CD14-positive monocyte (primary cell): ENCODE data around the gene CEP112. TPM values are rescaled to one million over a fixed set of nuclear protein-coding genes. Genes with fewer than 3 reads are reported as not detected.

Source experiments
- DNase-seq, 3 donors: peaks; one replicate each; pipeline ENCODE4 v3.0.0-alpha.2; 2011 to 2022
- H2AFZ ChIP-seq: 2 replicates; pipeline ENCODE4 v1.6.0; 2012; ENCODE audit warnings: mild to moderate bottlenecking, low read depth, low read length, inconsistent platforms; ENCODE audit not compliant: insufficient read depth, poor library complexity, severe bottlenecking
- H3K27ac ChIP-seq, 2 donors: 1 replicate in 1 of 2; 2 replicates in 1 of 2; pipeline ENCODE4 v1.5.1; 2012 to 2013; ENCODE audit warnings: low read length in 2 of 2, control low read depth in 1 of 2, inconsistent platforms in 1 of 2, low read depth in 1 of 2, mild to moderate bottlenecking in 1 of 2
- H3K27me3 ChIP-seq, 2 donors: one replicate each; pipeline versions ENCODE4 v1.6.0 to v1.6.1; 2011 to 2013; ENCODE audit warnings: low read length in 2 of 2; ENCODE audit not compliant: control insufficient read depth in 2 of 2, insufficient read depth in 2 of 2
- H3K36me3 ChIP-seq, 2 donors: replicated peaks in 1 of 2; 1 replicate in 1 of 2; 2 replicates in 1 of 2; pipeline versions ENCODE4 v1.5.1 to v1.6.1; 2012 to 2013; ENCODE audit warnings: low read length in 2 of 2, control low read depth in 1 of 2, inconsistent platforms in 1 of 2, mild to moderate bottlenecking in 1 of 2; ENCODE audit not compliant: insufficient read depth in 2 of 2, control insufficient read depth in 1 of 2
- H3K4me1 ChIP-seq, 2 donors: 1 replicate in 1 of 2; 2 replicates in 1 of 2; pipeline versions ENCODE4 v1.5.1 to v1.6.1; 2012 to 2013; ENCODE audit warnings: low read length in 2 of 2, control low read depth in 1 of 2, inconsistent platforms in 1 of 2, mild to moderate bottlenecking in 1 of 2, moderate library complexity in 1 of 2; ENCODE audit not compliant: insufficient read depth in 2 of 2, control insufficient read depth in 1 of 2
- H3K4me2 ChIP-seq: replicated peaks from 2 replicates; pipeline ENCODE3; 2012; ENCODE audit warnings: low read length, moderate library complexity, mild to moderate bottlenecking; ENCODE audit not compliant: poor library complexity, severe bottlenecking; ENCODE audit errors: extremely low read depth
- H3K4me3 ChIP-seq, 3 experiments: fragments of 200-600 bp in 1 of 3; sonication (generic) in 1 of 3; replicated peaks in 1 of 3; 1 replicate in 2 of 3; 2 replicates in 1 of 3; pipeline ENCODE4 v1.5.1; 2011 to 2013; ENCODE audit warnings: low read length in 3 of 3, mild to moderate bottlenecking in 3 of 3, control low read depth in 2 of 3, low read depth in 2 of 3, inconsistent platforms in 1 of 3, moderate library complexity in 1 of 3
- H3K79me2 ChIP-seq: 2 replicates; pipeline ENCODE4 v1.6.0; 2012; ENCODE audit warnings: mild to moderate bottlenecking, control low read depth, inconsistent platforms, low read length, moderate library complexity; ENCODE audit not compliant: insufficient read depth
- H3K9ac ChIP-seq: 2 replicates; pipeline ENCODE4 v1.6.0; 2017; ENCODE audit warnings: low read length, mild to moderate bottlenecking; ENCODE audit not compliant: insufficient read depth, poor library complexity, severe bottlenecking
- H3K9me3 ChIP-seq, 2 donors: replicated peaks in 1 of 2; 1 replicate in 1 of 2; 2 replicates in 1 of 2; pipeline versions ENCODE4 v1.5.1 to v1.6.1; 2012 to 2013; ENCODE audit warnings: low read length in 2 of 2, control low read depth in 1 of 2; ENCODE audit not compliant: control insufficient read depth in 1 of 2, insufficient read depth in 1 of 2
- H4K20me1 ChIP-seq: 2 replicates; pipeline ENCODE4 v1.6.0; 2012; ENCODE audit warnings: mild to moderate bottlenecking, low read length, control low read depth, moderate library complexity; ENCODE audit not compliant: insufficient read depth
- H3K27ac Mint-ChIP-seq, 7 donors: one replicate each; pipeline ENCODE4 v1.8.0; 2020; ENCODE audit warnings: mild to moderate bottlenecking in 7 of 7, mixed read lengths in 7 of 7, moderate library complexity in 6 of 7, inconsistent platforms in 2 of 7
- H3K27me3 Mint-ChIP-seq, 3 donors: one replicate each; pipeline ENCODE4 v1.8.0; 2021 to 2022; ENCODE audit warnings: low read depth in 3 of 3, mild to moderate bottlenecking in 3 of 3, mixed read lengths in 3 of 3, moderate library complexity in 3 of 3, inconsistent platforms in 1 of 3
- H3K36me3 Mint-ChIP-seq, 2 donors: one replicate each; pipeline ENCODE4 v1.8.0; 2020; ENCODE audit warnings: mixed read lengths in 2 of 2, inconsistent platforms in 1 of 2, mild to moderate bottlenecking in 1 of 2
- H3K4me1 Mint-ChIP-seq: one replicate; pipeline ENCODE4 v1.8.0; 2020; ENCODE audit warnings: mild to moderate bottlenecking, mixed read lengths
- H3K4me3 Mint-ChIP-seq, 2 donors: one replicate each; pipeline ENCODE4 v1.8.0; 2020; ENCODE audit warnings: mild to moderate bottlenecking in 2 of 2, mixed read lengths in 2 of 2, moderate library complexity in 1 of 2
- H3K9me3 Mint-ChIP-seq, 7 donors: one replicate each; pipeline ENCODE4 v1.8.0; 2020 to 2022; ENCODE audit warnings: mixed read lengths in 7 of 7, mild to moderate bottlenecking in 6 of 7, moderate library complexity in 6 of 7, inconsistent platforms in 2 of 7
- WGBS: methylation state at CpG from one replicate; pipeline ENCODE4 v1.1.5; 2013; ENCODE audit warnings: missing lambda C conversion rate; ENCODE audit not compliant: insufficient coverage; 5-methylcytosine and 5-hydroxymethylcytosine counted together
- intact Hi-C, 2 donors: fragments of 100-400 bp; cut with micrococcal nuclease; formaldehyde crosslinking; loops; one replicate each; pipeline versions ENCODE4 v1.15.0 to v1.15.1; 2023
- polyA plus RNA-seq, 3 donors: library from polyadenylated mRNA; depleted of rRNA in 1 of 3; unstranded in 2 of 3; stranded (reverse) in 1 of 3; fragments of 300-500 nt in 2 of 3; fragments of >200 nt in 1 of 3; fragmentation: Illumina TruSeq in 2 of 3; gene quantifications; 1 replicate in 2 of 3; 2 replicates in 1 of 3; pipeline ENCODE4 v1.2.3, GENCODE V29; 2012 to 2021
- TF ChIP-seq, protein P1 (sequence below): fragments of 200-600 bp; IDR thresholded peaks from one replicate; pipeline ENCODE4 v1.8.0; 2022; ENCODE audit warnings: antibody characterized with exemption, mild to moderate bottlenecking

The CEP112 gene
- polyA plus RNA-seq, 3 donors, result 0.10 TPM; not detected in 2

DNA sequence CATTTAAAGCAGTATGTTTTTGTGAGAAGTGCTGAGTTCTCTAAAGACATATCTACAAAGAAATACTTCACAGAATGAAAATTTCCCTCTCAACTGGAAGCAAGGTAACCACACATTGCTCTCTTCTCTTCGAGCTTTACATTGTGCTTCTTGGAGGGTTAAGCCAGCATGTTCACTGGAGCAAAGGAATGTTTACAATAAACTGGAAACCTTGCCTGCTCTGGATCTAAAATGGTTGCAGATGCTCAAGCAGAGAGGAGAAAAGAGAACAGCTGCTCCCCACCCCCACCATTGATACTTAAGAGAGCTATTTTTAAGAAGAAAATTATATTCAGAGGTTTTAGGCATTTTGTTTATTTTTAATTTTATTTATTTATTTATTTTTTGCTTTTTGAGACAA lies 213.1 kb downstream of the CEP112 start:
- Mint-ChIP-seq H3K27ac (no peak overlapping the region), H3K36me3 (no peaks in the 10 kb centered on the region), H3K9me3 (peaks cover 0 to 3% (median 2%) of the 10 kb centered on the region in 7 donors), H3K27me3 (peaks cover 1 to 3% (median 2%) of the 10 kb centered on the region in 3 donors), H3K4me1 (peaks cover 4% of the 10 kb centered on the region), H3K4me3 (no peak overlapping the region)
- DNase-seq, result no peak
- Histone ChIP-seq H3K36me3 (no peaks in the 10 kb centered on the region), H3K4me3 (no peak overlapping the region), H3K27ac (no peak overlapping the region), H3K9me3 (no peaks in the 10 kb centered on the region), H3K9ac (no peak overlapping the region), H4K20me1 (no peaks in the 10 kb centered on the region), H3K4me1 (no peaks in the 10 kb centered on the region), H3K79me2 (no peaks in the 10 kb centered on the region), H3K4me2 (no peak overlapping the region), H3K27me3 (no peaks in the 10 kb centered on the region), H2AFZ (no peak overlapping the region)
- TF ChIP-seq, protein P1, sequence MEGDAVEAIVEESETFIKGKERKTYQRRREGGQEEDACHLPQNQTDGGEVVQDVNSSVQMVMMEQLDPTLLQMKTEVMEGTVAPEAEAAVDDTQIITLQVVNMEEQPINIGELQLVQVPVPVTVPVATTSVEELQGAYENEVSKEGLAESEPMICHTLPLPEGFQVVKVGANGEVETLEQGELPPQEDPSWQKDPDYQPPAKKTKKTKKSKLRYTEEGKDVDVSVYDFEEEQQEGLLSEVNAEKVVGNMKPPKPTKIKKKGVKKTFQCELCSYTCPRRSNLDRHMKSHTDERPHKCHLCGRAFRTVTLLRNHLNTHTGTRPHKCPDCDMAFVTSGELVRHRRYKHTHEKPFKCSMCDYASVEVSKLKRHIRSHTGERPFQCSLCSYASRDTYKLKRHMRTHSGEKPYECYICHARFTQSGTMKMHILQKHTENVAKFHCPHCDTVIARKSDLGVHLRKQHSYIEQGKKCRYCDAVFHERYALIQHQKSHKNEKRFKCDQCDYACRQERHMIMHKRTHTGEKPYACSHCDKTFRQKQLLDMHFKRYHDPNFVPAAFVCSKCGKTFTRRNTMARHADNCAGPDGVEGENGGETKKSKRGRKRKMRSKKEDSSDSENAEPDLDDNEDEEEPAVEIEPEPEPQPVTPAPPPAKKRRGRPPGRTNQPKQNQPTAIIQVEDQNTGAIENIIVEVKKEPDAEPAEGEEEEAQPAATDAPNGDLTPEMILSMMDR, result no peak
- 60% methylated on average over 1 of the region's 1 CpG for WGBS
- intact Hi-C loops, result no loop called here

DNA sequence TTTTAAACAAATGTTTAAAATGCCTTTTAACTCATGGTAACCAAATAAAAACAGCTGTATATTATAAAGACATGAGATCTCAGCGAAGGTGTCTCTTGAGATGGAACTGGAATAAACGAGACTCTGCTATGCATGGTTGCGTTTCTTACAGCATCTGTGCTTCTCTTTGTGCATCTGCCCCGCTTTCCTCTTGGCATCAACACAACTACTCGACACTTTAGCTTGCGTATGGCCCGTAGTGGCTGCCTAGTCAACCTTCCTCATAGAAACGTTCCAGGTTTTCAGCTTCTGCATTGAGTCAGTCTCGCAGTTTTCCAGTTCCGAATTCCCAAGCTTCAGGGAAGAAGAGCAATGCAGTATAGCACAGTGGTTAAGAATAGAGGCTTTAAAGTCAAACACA lies 214.9 kb downstream of the CEP112 start:
- Histone ChIP-seq H3K36me3 (no peaks in the 10 kb centered on the region), H3K9me3 (no peaks in the 10 kb centered on the region), H3K4me3 (no peak overlapping the region), H3K9ac (no peak overlapping the region), H2AFZ (no peak overlapping the region), H3K79me2 (no peaks in the 10 kb centered on the region), H3K27me3 (no peaks in the 10 kb centered on the region), H3K4me1 (no peaks in the 10 kb centered on the region), H3K4me2 (no peak overlapping the region), H3K27ac (no peak overlapping the region), H4K20me1 (no peaks in the 10 kb centered on the region)
- Mint-ChIP-seq H3K27ac (no peak overlapping the region), H3K36me3 (no peaks in the 10 kb centered on the region), H3K4me3 (no peak overlapping the region), H3K27me3 (peaks cover 0 to 6% (median 2%) of the 10 kb centered on the region in 3 donors), H3K4me1 (peaks cover 4% of the 10 kb centered on the region), H3K9me3 (peaks cover 0 to 5% (median 3%) of the 10 kb centered on the region in 7 donors)
- intact Hi-C loops, result no loop called here
- WGBS, result 88% methylated on average over 8 of the region's 10 CpGs
- TF ChIP-seq, protein P1, result no peak
- no peak for DNase-seq
